HEK293 (cell line): ENCODE data around the gene SNX8.

Experiments
- GLIS1 ChIP-seq: fragments of 450-650 bp; formaldehyde crosslinking; IDR thresholded peaks from 2 replicates; pipeline ENCODE4 v1.5.1; 2016; ENCODE audit warnings: missing biosample characterization, missing genetic modification characterization
- KLF9 ChIP-seq: fragments of 450-650 bp; formaldehyde crosslinking; IDR thresholded peaks from 2 replicates; pipeline ENCODE4 v1.5.1; 2016; ENCODE audit warnings: missing biosample characterization, missing genetic modification characterization, low read depth
- MZF1 ChIP-seq: fragments of 450-650 bp; formaldehyde crosslinking; IDR thresholded peaks from 2 replicates; pipeline ENCODE4 v1.5.1; 2017; ENCODE audit warnings: missing biosample characterization, missing genetic modification characterization, borderline replicate concordance
- PRDM1 ChIP-seq: fragments of 450-650 bp; formaldehyde crosslinking; IDR thresholded peaks from 2 replicates; pipeline ENCODE4; 2016; ENCODE audit warnings: missing biosample characterization, missing genetic modification characterization
- REPIN1 ChIP-seq: fragments of 450-650 bp; formaldehyde crosslinking; IDR thresholded peaks from 2 replicates; pipeline ENCODE4 v1.5.1; 2017; ENCODE audit warnings: missing biosample characterization, missing genetic modification characterization, low read depth
- SP3 ChIP-seq: fragments of 450-650 bp; formaldehyde crosslinking; IDR thresholded peaks from 2 replicates; pipeline ENCODE4 v1.5.1; 2016; ENCODE audit warnings: missing biosample characterization, missing genetic modification characterization
- WT1 ChIP-seq: fragments of 450-650 bp; formaldehyde crosslinking; IDR thresholded peaks from 2 replicates; pipeline ENCODE4 v1.5.1; 2016; ENCODE audit warnings: missing biosample characterization, missing genetic modification characterization
- YY2 ChIP-seq: fragments of 450-650 bp; formaldehyde crosslinking; IDR thresholded peaks from 2 replicates; pipeline ENCODE4 v1.5.1; 2016; ENCODE audit warnings: missing biosample characterization, missing genetic modification characterization
- ZBTB17 ChIP-seq: fragments of 450-650 bp; formaldehyde crosslinking; IDR thresholded peaks from 2 replicates; pipeline ENCODE4 v1.5.1; 2016; ENCODE audit warnings: missing biosample characterization, missing genetic modification characterization
- ZBTB7A ChIP-seq: fragments of 450-650 bp; formaldehyde crosslinking; IDR thresholded peaks from 2 replicates; pipeline ENCODE4 v1.5.1; 2016; ENCODE audit warnings: low read depth, missing biosample characterization, missing genetic modification characterization
- ZBTB8A ChIP-seq: fragments of 450-650 bp; formaldehyde crosslinking; IDR thresholded peaks from 2 replicates; pipeline ENCODE4 v1.5.1; 2016; ENCODE audit warnings: missing biosample characterization, missing genetic modification characterization
- ZEB2 ChIP-seq: fragments of 450-650 bp; formaldehyde crosslinking; IDR thresholded peaks from 2 replicates; pipeline ENCODE4 v1.5.1; 2016; ENCODE audit warnings: missing biosample characterization, missing genetic modification characterization
- ZIC2 ChIP-seq: fragments of 450-650 bp; formaldehyde crosslinking; IDR thresholded peaks from 2 replicates; pipeline ENCODE4 v1.5.1; 2016; ENCODE audit warnings: missing biosample characterization, missing genetic modification characterization
- ZNF121 ChIP-seq: fragments of 450-650 bp; formaldehyde crosslinking; IDR thresholded peaks from 2 replicates; pipeline ENCODE4 v1.5.1; 2016; ENCODE audit warnings: missing biosample characterization, missing genetic modification characterization
- ZNF155 ChIP-seq: fragments of 450-650 bp; formaldehyde crosslinking; IDR thresholded peaks from 2 replicates; pipeline ENCODE4 v1.5.1; 2016; ENCODE audit warnings: missing biosample characterization, missing genetic modification characterization
- ZNF2 ChIP-seq: fragments of 450-650 bp; formaldehyde crosslinking; IDR thresholded peaks from 2 replicates; pipeline ENCODE4 v1.5.1; 2016; ENCODE audit warnings: missing biosample characterization, missing genetic modification characterization
- ZNF223 ChIP-seq: fragments of 450-650 bp; formaldehyde crosslinking; IDR thresholded peaks from 2 replicates; pipeline ENCODE4 v1.5.1; 2016; ENCODE audit warnings: missing biosample characterization, missing genetic modification characterization
- ZNF239 ChIP-seq: fragments of 450-650 bp; formaldehyde crosslinking; IDR thresholded peaks from 2 replicates; pipeline ENCODE4 v1.5.1; 2016; ENCODE audit warnings: missing biosample characterization, missing genetic modification characterization
- ZNF248 ChIP-seq: fragments of 450-650 bp; formaldehyde crosslinking; IDR thresholded peaks from 2 replicates; pipeline ENCODE4 v1.5.1; 2017; ENCODE audit warnings: missing biosample characterization, missing genetic modification characterization
- ZNF324 ChIP-seq: fragments of 450-650 bp; formaldehyde crosslinking; IDR thresholded peaks from 2 replicates; pipeline ENCODE4 v1.5.1; 2016; ENCODE audit warnings: missing biosample characterization, missing genetic modification characterization
- ZNF354C ChIP-seq: fragments of 450-650 bp; formaldehyde crosslinking; IDR thresholded peaks from 2 replicates; pipeline ENCODE4 v1.5.1; 2016; ENCODE audit warnings: missing biosample characterization, missing genetic modification characterization, low read depth, borderline replicate concordance
- ZNF398 ChIP-seq: fragments of 450-650 bp; formaldehyde crosslinking; IDR thresholded peaks from 2 replicates; pipeline ENCODE4 v1.5.1; 2017; ENCODE audit warnings: missing biosample characterization, missing genetic modification characterization
- ZNF404 ChIP-seq: fragments of 450-650 bp; formaldehyde crosslinking; IDR thresholded peaks from 2 replicates; pipeline ENCODE4 v1.5.1; 2017; ENCODE audit warnings: missing biosample characterization, missing genetic modification characterization
- ZNF549 ChIP-seq: fragments of 450-650 bp; IDR thresholded peaks from 2 replicates; pipeline ENCODE4 v1.5.1; 2018; ENCODE audit warnings: missing biosample characterization, missing genetic modification characterization, mild to moderate bottlenecking, inconsistent platforms, moderate library complexity
- ZNF558 ChIP-seq: fragments of 450-650 bp; formaldehyde crosslinking; IDR thresholded peaks from 2 replicates; pipeline ENCODE4 v1.5.1; 2016; ENCODE audit warnings: missing biosample characterization, missing genetic modification characterization
- ZNF560 ChIP-seq: fragments of 450-650 bp; formaldehyde crosslinking; IDR thresholded peaks from 2 replicates; pipeline ENCODE4 v1.5.1; 2017; ENCODE audit warnings: missing biosample characterization, missing genetic modification characterization, borderline replicate concordance
- ZNF621 ChIP-seq: fragments of 450-650 bp; formaldehyde crosslinking; IDR thresholded peaks from 2 replicates; pipeline ENCODE4 v1.5.1; 2017; ENCODE audit warnings: missing biosample characterization, missing genetic modification characterization
- ZNF629 ChIP-seq: fragments of 450-650 bp; formaldehyde crosslinking; IDR thresholded peaks from 2 replicates; pipeline ENCODE4 v1.5.1; 2017; ENCODE audit warnings: missing biosample characterization, missing genetic modification characterization
- ZNF654 ChIP-seq: fragments of 450-650 bp; formaldehyde crosslinking; IDR thresholded peaks from 2 replicates; pipeline ENCODE4 v1.5.1; 2016; ENCODE audit warnings: low read depth, missing biosample characterization, missing genetic modification characterization
- ZNF658 ChIP-seq: fragments of 450-650 bp; formaldehyde crosslinking; IDR thresholded peaks from 2 replicates; pipeline ENCODE4; 2016; ENCODE audit warnings: missing biosample characterization, missing genetic modification characterization
- ZNF664 ChIP-seq: fragments of 450-650 bp; formaldehyde crosslinking; IDR thresholded peaks from 2 replicates; pipeline ENCODE4 v1.5.1; 2016; ENCODE audit warnings: missing biosample characterization, missing genetic modification characterization
- ZSCAN16 ChIP-seq: fragments of 450-650 bp; formaldehyde crosslinking; IDR thresholded peaks from 2 replicates; pipeline ENCODE4 v1.5.1; 2016; ENCODE audit warnings: missing biosample characterization, missing genetic modification characterization
- TF ChIP-seq, protein P1 (sequence below): fragments of 450-650 bp; formaldehyde crosslinking; conservative IDR thresholded peaks from 2 replicates; pipeline ENCODE4 v1.5.1; 2016; ENCODE audit warnings: low read depth, missing biosample characterization, missing genetic modification characterization
- TF ChIP-seq, protein P2 (sequence below): fragments of 450-650 bp; formaldehyde crosslinking; IDR thresholded peaks from 2 replicates; pipeline ENCODE4 v1.5.1; 2016; ENCODE audit warnings: missing biosample characterization, missing genetic modification characterization
- TF ChIP-seq, protein P3 (sequence below): fragments of 450-650 bp; formaldehyde crosslinking; IDR thresholded peaks from 2 replicates; pipeline ENCODE4 v1.5.1; 2017; ENCODE audit warnings: missing biosample characterization, missing genetic modification characterization

The SNX8 gene

GRCh38 chr7:2314209-2314955 lies at the start of gene SNX8 (continued):
- TF ChIP-seq, protein P1, sequence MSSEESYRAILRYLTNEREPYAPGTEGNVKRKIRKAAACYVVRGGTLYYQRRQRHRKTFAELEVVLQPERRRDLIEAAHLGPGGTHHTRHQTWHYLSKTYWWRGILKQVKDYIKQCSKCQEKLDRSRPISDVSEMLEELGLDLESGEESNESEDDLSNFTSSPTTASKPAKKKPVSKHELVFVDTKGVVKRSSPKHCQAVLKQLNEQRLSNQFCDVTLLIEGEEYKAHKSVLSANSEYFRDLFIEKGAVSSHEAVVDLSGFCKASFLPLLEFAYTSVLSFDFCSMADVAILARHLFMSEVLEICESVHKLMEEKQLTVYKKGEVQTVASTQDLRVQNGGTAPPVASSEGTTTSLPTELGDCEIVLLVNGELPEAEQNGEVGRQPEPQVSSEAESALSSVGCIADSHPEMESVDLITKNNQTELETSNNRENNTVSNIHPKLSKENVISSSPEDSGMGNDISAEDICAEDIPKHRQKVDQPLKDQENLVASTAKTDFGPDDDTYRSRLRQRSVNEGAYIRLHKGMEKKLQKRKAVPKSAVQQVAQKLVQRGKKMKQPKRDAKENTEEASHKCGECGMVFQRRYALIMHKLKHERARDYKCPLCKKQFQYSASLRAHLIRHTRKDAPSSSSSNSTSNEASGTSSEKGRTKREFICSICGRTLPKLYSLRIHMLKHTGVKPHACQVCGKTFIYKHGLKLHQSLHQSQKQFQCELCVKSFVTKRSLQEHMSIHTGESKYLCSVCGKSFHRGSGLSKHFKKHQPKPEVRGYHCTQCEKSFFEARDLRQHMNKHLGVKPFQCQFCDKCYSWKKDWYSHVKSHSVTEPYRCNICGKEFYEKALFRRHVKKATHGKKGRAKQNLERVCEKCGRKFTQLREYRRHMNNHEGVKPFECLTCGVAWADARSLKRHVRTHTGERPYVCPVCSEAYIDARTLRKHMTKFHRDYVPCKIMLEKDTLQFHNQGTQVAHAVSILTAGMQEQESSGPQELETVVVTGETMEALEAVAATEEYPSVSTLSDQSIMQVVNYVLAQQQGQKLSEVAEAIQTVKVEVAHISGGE (tag by site-specific recombination), result no peak
- TF ChIP-seq ZNF248 (tag by site-specific recombination) (no peak), REPIN1 (no peak), ZNF404 (no peak), ZEB2 (peak; percentile 45), ZBTB17 (peak; percentile 66; the same call in 1 of the 2 replicates), ZNF121 (tag by site-specific recombination) (no peak), WT1 (tag by site-specific recombination) (peak; percentile 50; the same call in 1 of the 2 replicates), ZNF621 (tag by site-specific recombination) (no peak), SP3 (peak; percentile 90), ZNF549 (no peak), ZBTB7A (tag by site-specific recombination) (no peak), ZBTB8A (tag by site-specific recombination) (0 out of 2 replicates have a peak, but pooled peaks have one; percentile 14), ZNF2 (tag by site-specific recombination) (peak; percentile 45; the same call in 1 of the 2 replicates), KLF9 (tag by site-specific recombination) (peak; percentile 98), ZNF629 (tag by site-specific recombination) (no peak), YY2 (tag by site-specific recombination) (no peak), ZSCAN16 (tag by site-specific recombination) (no peak; the same call in 1 of the 2 replicates), ZNF223 (tag by site-specific recombination) (no peak), ZNF398 (tag by site-specific recombination) (no peak), ZIC2 (no peak), ZNF560 (tag by site-specific recombination) (no peak), ZNF324 (tag by site-specific recombination) (no peak), ZNF155 (no peak), ZNF354C (tag by site-specific recombination) (no peak), ZNF658 (no peak), ZNF558 (tag by site-specific recombination) (no peak; the same call in 1 of the 2 replicates), MZF1 (tag by site-specific recombination) (no peak), ZNF654 (tag by site-specific recombination) (no peak), ZNF664 (tag by site-specific recombination) (no peak), GLIS1 (tag by site-specific recombination) (peak; percentile 77), ZNF239 (tag by site-specific recombination) (no peak), PRDM1 (tag by site-specific recombination) (no peak; the same call in 1 of the 2 replicates)
- TF ChIP-seq, protein P2, sequence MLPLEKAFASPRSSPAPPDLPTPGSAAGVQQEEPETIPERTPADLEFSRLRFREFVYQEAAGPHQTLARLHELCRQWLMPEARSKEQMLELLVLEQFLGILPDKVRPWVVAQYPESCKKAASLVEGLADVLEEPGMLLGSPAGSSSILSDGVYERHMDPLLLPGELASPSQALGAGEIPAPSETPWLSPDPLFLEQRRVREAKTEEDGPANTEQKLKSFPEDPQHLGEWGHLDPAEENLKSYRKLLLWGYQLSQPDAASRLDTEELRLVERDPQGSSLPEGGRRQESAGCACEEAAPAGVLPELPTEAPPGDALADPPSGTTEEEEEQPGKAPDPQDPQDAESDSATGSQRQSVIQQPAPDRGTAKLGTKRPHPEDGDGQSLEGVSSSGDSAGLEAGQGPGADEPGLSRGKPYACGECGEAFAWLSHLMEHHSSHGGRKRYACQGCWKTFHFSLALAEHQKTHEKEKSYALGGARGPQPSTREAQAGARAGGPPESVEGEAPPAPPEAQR, result no peak
- TF ChIP-seq, protein P3, sequence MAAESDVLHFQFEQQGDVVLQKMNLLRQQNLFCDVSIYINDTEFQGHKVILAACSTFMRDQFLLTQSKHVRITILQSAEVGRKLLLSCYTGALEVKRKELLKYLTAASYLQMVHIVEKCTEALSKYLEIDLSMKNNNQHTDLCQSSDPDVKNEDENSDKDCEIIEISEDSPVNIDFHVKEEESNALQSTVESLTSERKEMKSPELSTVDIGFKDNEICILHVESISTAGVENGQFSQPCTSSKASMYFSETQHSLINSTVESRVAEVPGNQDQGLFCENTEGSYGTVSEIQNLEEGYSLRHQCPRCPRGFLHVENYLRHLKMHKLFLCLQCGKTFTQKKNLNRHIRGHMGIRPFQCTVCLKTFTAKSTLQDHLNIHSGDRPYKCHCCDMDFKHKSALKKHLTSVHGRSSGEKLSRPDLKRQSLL (tag by site-specific recombination), result no peak
